Transverse colon (tissue), 4 donors: ENCODE results near the gene PTPN11. TPM values are rescaled to one million over a fixed set of nuclear protein-coding genes. Genes with fewer than 3 reads are reported as not detected.

Experiments
- DNase-seq: peaks from one replicate; pipeline ENCODE4 v3.0.0-alpha.2; 2019
- H3K27ac ChIP-seq, 4 donors: fragments of 200-600 bp; sonication (generic); 2 replicates each; pipeline ENCODE4 v1.5.1; 2016 to 2018; ENCODE audit warnings: inconsistent platforms in 4 of 4
- H3K27me3 ChIP-seq: fragments of 200-600 bp; sonication (generic); 2 replicates; pipeline ENCODE4 v1.5.1; 2017; ENCODE audit warnings: inconsistent platforms
- H3K36me3 ChIP-seq, 4 donors: fragments of 200-600 bp; sonication (generic); 2 replicates each; pipeline ENCODE4 v1.5.1; 2017 to 2019; ENCODE audit warnings: inconsistent platforms in 4 of 4
- H3K4me1 ChIP-seq, 4 donors: fragments of 200-600 bp; sonication (generic); 2 replicates each; pipeline ENCODE4 v1.5.1; 2017 to 2020; ENCODE audit warnings: inconsistent platforms in 4 of 4
- H3K4me3 ChIP-seq, 4 donors: fragments of 200-600 bp; sonication (generic); 1 replicate in 1 of 4; 2 replicates in 3 of 4; pipeline versions ENCODE4 v1.5.1 to v1.6.1; 2017 to 2019; ENCODE audit warnings: inconsistent platforms in 4 of 4
- H3K9me3 ChIP-seq, 2 donors: fragments of 200-600 bp; sonication (generic); 2 replicates each; pipeline ENCODE4 v1.5.1; 2017 to 2019; ENCODE audit warnings: inconsistent platforms in 2 of 2
- CTCF ChIP-seq, 5 experiments: fragments of 200-600 bp in 3 of 5; fragments of 450-650 bp in 2 of 5; sonication (generic) in 3 of 5; IDR thresholded peaks; 1 replicate in 2 of 5; 2 replicates in 3 of 5; pipeline ENCODE4 v1.5.1; 2016 to 2017; ENCODE audit warnings: antibody characterized with exemption in 5 of 5, inconsistent platforms in 3 of 5, mild to moderate bottlenecking in 2 of 5, moderate library complexity in 1 of 5
- EP300 ChIP-seq: sonication (generic); formaldehyde crosslinking; IDR thresholded peaks from one replicate; pipeline ENCODE4 v1.6.1; 2017; ENCODE audit warnings: antibody characterized with exemption, low read depth
- POLR2A ChIP-seq: fragments of 450-650 bp; IDR thresholded peaks from one replicate; pipeline ENCODE4 v1.6.1; 2016; ENCODE audit warnings: antibody characterized with exemption, mild to moderate bottlenecking, moderate library complexity
- POLR2AphosphoS5 ChIP-seq, 3 donors: sonication (generic); formaldehyde crosslinking; IDR thresholded peaks; one replicate each; pipeline ENCODE4 v1.6.1; 2016; ENCODE audit warnings: antibody characterized with exemption in 3 of 3
- WGBS, 2 donors: methylation state at CpG; one replicate each; pipeline ENCODE4 v1.1.5; 2018; ENCODE audit warnings: low coverage in 1 of 2; 5-methylcytosine and 5-hydroxymethylcytosine counted together
- in situ Hi-C, 4 donors: fragments of 200-750 bp; cut with MboI; loops; one replicate each; pipeline versions ENCODE4 v1.15.0 to v1.15.1; 2017; ENCODE audit warnings: low sequenced_read_pairs in 3 of 4, low pct_ligation_motif_present in 1 of 4, low pct_unique_long_range_greater_than_20kb in 1 of 4
- intact Hi-C: fragments of 100-400 bp; cut with DNase I; formaldehyde crosslinking; loops from one replicate; pipeline ENCODE4 v1.15.1; 2023; ENCODE audit warnings: low total_unique reads
- total RNA-seq, 4 donors: library from RNA; depleted of rRNA; stranded (reverse); fragments of >200 nt; gene quantifications; one replicate each; pipeline ENCODE4 v1.1.0, GENCODE V29; 2016

The PTPN11 gene
- total RNA-seq, 4 donors from 2014 or later = 46.4 to 56.7 (median 50.3) TPM

GRCh38 chr12:112466011-112466422 is 47.3 kb downstream of the PTPN11 start:
- intact Hi-C loops (no loop called here), in situ Hi-C loops (no loop called here)
- no peaks in the 10 kb centered on the region for H3K27me3 ChIP-seq
- H3K36me3 ChIP-seq = no peaks in the 10 kb centered on the region
- H3K4me3 ChIP-seq = no peak overlapping the region
- H3K27ac ChIP-seq = no peak overlapping the region
- no peak for TF ChIP-seq EP300
- no peak for TF ChIP-seq CTCF (IDR thresholded peaks at IDR 0.05)
- no peak for TF ChIP-seq POLR2AphosphoS5 (IDR thresholded peaks at IDR 0.05)
- TF ChIP-seq POLR2A = no peak
- DNase-seq = no peak
- H3K9me3 ChIP-seq = no peaks in the 10 kb centered on the region
- H3K4me1 ChIP-seq = no peaks in the 10 kb centered on the region

- no peak for DNase-seq
- H3K4me3 ChIP-seq = no peak overlapping the region
- TF ChIP-seq EP300 = no peak
- TF ChIP-seq POLR2A = no peak
- TF ChIP-seq CTCF (IDR thresholded peaks at IDR 0.05) = no peak
- no peak for TF ChIP-seq POLR2AphosphoS5 (IDR thresholded peaks at IDR 0.05)
- in situ Hi-C loops = no loop called here
- no peaks in the 10 kb centered on the region for H3K9me3 ChIP-seq
- WGBS, 2 donors = 93 to 100% methylated on average over 1 to 3 of the region's 3 CpGs
- no peaks in the 10 kb centered on the region for H3K36me3 ChIP-seq
- no peaks in the 10 kb centered on the region for H3K4me1 ChIP-seq
- H3K27me3 ChIP-seq = no peaks in the 10 kb centered on the region
- H3K27ac ChIP-seq = no peak overlapping the region
- intact Hi-C loops = no loop called here
Observed at GRCh38 chr12:112466835-112467234, 48.1 kb downstream of the PTPN11 start.

GRCh38 chr12:112468046-112468445 is 49.3 kb downstream of the PTPN11 start:
- no peak overlapping the region for H3K27ac ChIP-seq
- in situ Hi-C loops = no loop called here
- intact Hi-C loops = no loop called here
- H3K4me3 ChIP-seq = no peak overlapping the region
- WGBS, 2 donors = 85 to 92% methylated on average over 3 of the region's 3 CpGs
- TF ChIP-seq CTCF (IDR thresholded peaks at IDR 0.05) (no peak), POLR2A (no peak), POLR2AphosphoS5 (IDR thresholded peaks at IDR 0.05) (no peak), EP300 (no peak)
- no peak for DNase-seq
- H3K4me1 ChIP-seq = no peaks in the 10 kb centered on the region
- no peaks in the 10 kb centered on the region for H3K9me3 ChIP-seq
- H3K27me3 ChIP-seq = no peaks in the 10 kb centered on the region
- peaks cover 0 to 10% (median under 1%) of the 10 kb centered on the region in 4 donors for H3K36me3 ChIP-seq

GRCh38 chr12:112473056-112473455 is 54.3 kb downstream of the PTPN11 start:
- Histone ChIP-seq H3K9me3 (no peaks in the 10 kb centered on the region), H3K27me3 (no peaks in the 10 kb centered on the region), H3K4me3 (no peak overlapping the region), H3K36me3 (peaks cover 0 to 37% (median 13%) of the 10 kb centered on the region in 4 donors), H3K4me1 (no peaks in the 10 kb centered on the region), H3K27ac (no peak overlapping the region)
- WGBS, 2 donors = 84 to 90% methylated on average over 3 to 4 of the region's 4 CpGs
- intact Hi-C loops = no loop called here
- TF ChIP-seq POLR2A = no peak
- no peak for TF ChIP-seq EP300
- TF ChIP-seq POLR2AphosphoS5 (IDR thresholded peaks at IDR 0.05) = no peak
- no peak for TF ChIP-seq CTCF (IDR thresholded peaks at IDR 0.05)
- in situ Hi-C loops = no loop called here
- DNase-seq = no peak
